Mesothelial cell of epicardium (in vitro differentiated cells): Measurements from ENCODE around the gene RNF208. TPM values are rescaled to one million over a fixed set of nuclear protein-coding genes. Genes with fewer than 3 reads are reported as not detected.

ENCODE experiments used
- DNase-seq, 2 experiments: peaks; one replicate each; pipeline ENCODE4 v3.0.0; 2021; ENCODE audit warnings: low spot score in 2 of 2; ENCODE audit not compliant: unreplicated experiment in 2 of 2
- H3K27ac Mint-ChIP-seq: 2 replicates; pipeline ENCODE4 v1.8.0; 2021; ENCODE audit warnings: mixed read lengths
- H3K27me3 Mint-ChIP-seq: 2 replicates; pipeline ENCODE4 v1.8.0; 2021; ENCODE audit warnings: low read depth, mixed read lengths
- H3K36me3 Mint-ChIP-seq: 2 replicates; pipeline ENCODE4 v1.8.0; 2021; ENCODE audit warnings: mixed read lengths
- H3K4me1 Mint-ChIP-seq: 2 replicates; pipeline ENCODE4 v1.8.0; 2021; ENCODE audit warnings: mixed read lengths
- H3K4me3 Mint-ChIP-seq: 2 replicates; pipeline ENCODE4 v1.8.0; 2021; ENCODE audit warnings: mild to moderate bottlenecking, moderate library complexity, mixed read lengths
- H3K9me3 Mint-ChIP-seq: 2 replicates; pipeline ENCODE4 v1.8.0; 2021; ENCODE audit warnings: mixed read lengths
- CTCF ChIP-seq: fragments of 200-600 bp; sonication (generic); IDR thresholded peaks from one replicate; pipeline ENCODE4 v1.5.0; 2021; ENCODE audit warnings: antibody characterized with exemption; ENCODE audit not compliant: unreplicated experiment
- total RNA-seq: library from RNA; stranded (reverse); gene quantifications from 3 replicates; pipeline ENCODE4 v1.2.1, GENCODE V29; 2021

RNF208 gene
- total RNA-seq, 1 donor from 2014 or later = 13.9 TPM

GRCh38 chr9:137213160-137214060, 8.6 kb downstream of the RNF208 start:
- Mint-ChIP-seq H3K4me1 (peaks cover 4% of the 10 kb centered on the region), H3K9me3 (no peaks in the 10 kb centered on the region), H3K27ac (no peak overlapping the region), H3K4me3 (no peak overlapping the region), H3K27me3 (no peaks in the 10 kb centered on the region), H3K36me3 (peaks cover 10% of the 10 kb centered on the region)
- DNase-seq = no peak
- TF ChIP-seq CTCF = no peak

GRCh38 chr9:137212520-137212919, 9.5 kb downstream of the RNF208 start:
- Mint-ChIP-seq H3K4me1 (peaks cover 4% of the 10 kb centered on the region), H3K4me3 (no peak overlapping the region), H3K36me3 (peaks cover 11% of the 10 kb centered on the region), H3K9me3 (no peaks in the 10 kb centered on the region), H3K27me3 (no peaks in the 10 kb centered on the region), H3K27ac (no peak overlapping the region)
- TF ChIP-seq CTCF = no peak
- DNase-seq = no peak

- H3K4me1 Mint-ChIP-seq = peaks cover 4% of the 10 kb centered on the region
- H3K27me3 Mint-ChIP-seq = no peaks in the 10 kb centered on the region
- H3K4me3 Mint-ChIP-seq = no peak overlapping the region
- H3K36me3 Mint-ChIP-seq = peaks cover 15% of the 10 kb centered on the region
- TF ChIP-seq CTCF = no peak
- DNase-seq = no peak
- no peaks in the 10 kb centered on the region for H3K9me3 Mint-ChIP-seq
- no peak overlapping the region for H3K27ac Mint-ChIP-seq
These were observed 10.5 kb downstream of the RNF208 start for GRCh38 chr9:137211532-137211931.

- DNase-seq = no peak
- peak overlapping the region; percentile 95 for H3K4me3 Mint-ChIP-seq
- H3K27me3 Mint-ChIP-seq = no peaks in the 10 kb centered on the region
- peak overlapping the region; percentile 94 for H3K27ac Mint-ChIP-seq
- no peak for TF ChIP-seq CTCF
- peaks cover 12% of the 10 kb centered on the region for H3K36me3 Mint-ChIP-seq
- peaks cover 30% of the 10 kb centered on the region for H3K4me1 Mint-ChIP-seq
- no peaks in the 10 kb centered on the region for H3K9me3 Mint-ChIP-seq
These were observed 15.4 kb downstream of the RNF208 start for GRCh38 chr9:137206602-137207001.

GRCh38 chr9:137205126-137206069, 16.6 kb downstream of the RNF208 start, which contains the start of the genes NDOR1 and TMEM203:
Gene NDOR1 (plus strand): TSS chr9:137205700. CDS start chr9:137205778, 78 bp downstream.
Gene TMEM203 (minus strand): TSS chr9:137205648. CDS start chr9:137205414, 234 bp downstream.
- peaks cover 10% of the 10 kb centered on the region for H3K36me3 Mint-ChIP-seq
- H3K27me3 Mint-ChIP-seq = no peaks in the 10 kb centered on the region
- peak within 1 kb of the TSS; percentile 96 for H3K27ac Mint-ChIP-seq
- H3K4me1 Mint-ChIP-seq = peaks cover 37% of the 10 kb centered on the region
- no peak for TF ChIP-seq CTCF
- peak; percentile 95 to 96 for DNase-seq
- no peaks in the 10 kb centered on the region for H3K9me3 Mint-ChIP-seq
- peak within 1 kb of the TSS; percentile 95 for H3K4me3 Mint-ChIP-seq
